GM21360 (cell line): ENCODE measurements around the gene TCF4.
"Not testable (repeated sequence)": the region's sequence is repeated elsewhere in the genome, so short reads cannot be mapped to it uniquely, and the experiment has no call there.

Experiments
- ATAC-seq: cut with Tn5 transposase; IDR thresholded peaks from one replicate; pipeline ENCODE4 v1.9.1; 2021; ENCODE audit warnings: mild to moderate bottlenecking, moderate library complexity; ENCODE audit not compliant: unreplicated experiment

The TCF4 gene

GRCh38 chr18:55479656-55480420, 108.2 kb downstream of the TCF4 start:
- ATAC-seq = no peak

- ATAC-seq = peak; percentile 15
Observed at GRCh38 chr18:55477860-55478581, 110.0 kb downstream of the TCF4 start.

- peak; percentile 88 for ATAC-seq
Observed at GRCh38 chr18:55477499-55477859, 110.5 kb downstream of the TCF4 start.

GRCh38 chr18:55475916-55476315, 112.1 kb downstream of the TCF4 start:
- no peak for ATAC-seq

- no peak for ATAC-seq
Observed at GRCh38 chr18:55475467-55475866, 112.5 kb downstream of the TCF4 start.

GRCh38 chr18:55473560-55473959, 114.4 kb downstream of the TCF4 start:
- ATAC-seq = no peak

GRCh38 chr18:55473058-55473457, 114.9 kb downstream of the TCF4 start:
- ATAC-seq = no peak

- no peak for ATAC-seq
Observed at GRCh38 chr18:55470826-55471225, 117.2 kb downstream of the TCF4 start.

GRCh38 chr18:55469134-55469533, 118.9 kb downstream of the TCF4 start:
- not testable (repeated sequence) for ATAC-seq

GRCh38 chr18:55466789-55467188, 121.2 kb downstream of the TCF4 start:
- ATAC-seq = no peak

GRCh38 chr18:55465313-55465712, 122.7 kb downstream of the TCF4 start:
- no peak for ATAC-seq

- ATAC-seq = no peak
Observed at GRCh38 chr18:55464581-55464980, 123.4 kb downstream of the TCF4 start.

GRCh38 chr18:55462652-55463051, 125.3 kb downstream of the TCF4 start:
- ATAC-seq = no peak

GRCh38 chr18:55461848-55462247, 126.1 kb downstream of the TCF4 start:
- no peak for ATAC-seq

GRCh38 chr18:55458456-55459203, 129.4 kb downstream of the TCF4 start:
- ATAC-seq = no peak

- ATAC-seq = no peak
Observed at GRCh38 chr18:55457028-55457427, 131.0 kb downstream of the TCF4 start.

- ATAC-seq = no peak
Observed at GRCh38 chr18:55455938-55456337, 132.1 kb downstream of the TCF4 start.

GRCh38 chr18:55453186-55453585, 134.8 kb downstream of the TCF4 start:
- no peak for ATAC-seq

GRCh38 chr18:55452123-55452611, 135.8 kb downstream of the TCF4 start:
- ATAC-seq = no peak

- ATAC-seq = no peak
Observed at GRCh38 chr18:55449412-55450140, 138.4 kb downstream of the TCF4 start.

GRCh38 chr18:55448420-55448819, 139.6 kb downstream of the TCF4 start:
- ATAC-seq = no peak
